GM12878 (cell line): ENCODE measurements around the gene DEUP1. TPM values are rescaled to one million over a fixed set of nuclear protein-coding genes. Genes with fewer than 3 reads are reported as not detected.

ENCODE experiments used
- ATAC-seq: fragments of 200-7000 bp; cut with Tn5 transposase; 3 replicates; pipeline ENCODE4 v1.9.1; 2020; ENCODE audit warnings: mild to moderate bottlenecking, moderate library complexity
- BruUV-seq: library from RNA; stranded (reverse); fragments of 400-500 nt; replicated peaks from 2 replicates; lab custom pipeline; 2021; lab: Mats Ljungman, UMichigan
- CTCF ChIA-PET: fragments of 300-600 bp; sonication (Branson Sonifier 250); formaldehyde crosslinking; extraction: SDS; loops from one replicate; lab custom pipeline; 2021; ENCODE audit warnings: inconsistent platforms; lab: Yijun Ruan, JAX
- POLR2A ChIA-PET: fragments of 350-600 bp; formaldehyde crosslinking; extraction: SDS; loops from one replicate; lab custom pipeline; 2021; ENCODE audit warnings: inconsistent platforms; lab: Charles Lee
- RAD21 ChIA-PET: fragments of 300-600 bp; sonication (Branson Sonifier 250); formaldehyde crosslinking; loops from one replicate; lab custom pipeline; 2023; ENCODE audit warnings: antibody characterized with exemption; ENCODE audit not compliant: unreplicated experiment; lab: Charles Lee
- SMC1A ChIA-PET: fragments of 300-600 bp; sonication (Branson Sonifier 250); formaldehyde crosslinking; loops from one replicate; lab custom pipeline; 2023; ENCODE audit not compliant: unreplicated experiment, uncharacterized antibody; lab: Charles Lee
- DNase-seq: peaks from one replicate; pipeline ENCODE4 v3.0.0-alpha.2; 2011; ENCODE audit warnings: low read depth, low spot score
- FAIRE-seq: peaks from 3 replicates; lab custom pipeline; 2011; peaks lifted over from hg19 to GRCh38; lab: Jason Lieb, UNC
- H2AFZ ChIP-seq: 2 replicates; pipeline ENCODE4 v1.6.0; 2011; ENCODE audit warnings: low read depth, low read length, control low read depth; ENCODE audit not compliant: control insufficient read depth
- H3K27ac ChIP-seq: 2 replicates; pipeline ENCODE4 v1.5.1; 2011; ENCODE audit warnings: control low read depth; ENCODE audit not compliant: control insufficient read depth, insufficient read depth
- H3K27me3 ChIP-seq, 2 experiments: replicated peaks in 1 of 2; 2 replicates each; pipeline versions ENCODE4 v1.6.0 to v1.6.1; 2011; ENCODE audit warnings: low read length in 1 of 2; ENCODE audit not compliant: control insufficient read depth in 2 of 2, insufficient read depth in 2 of 2
- H3K36me3 ChIP-seq, 2 experiments: 2 replicates each; pipeline ENCODE4 v1.5.1; 2011; ENCODE audit warnings: low read length in 1 of 2; ENCODE audit not compliant: control insufficient read depth in 2 of 2, insufficient read depth in 2 of 2
- H3K4me1 ChIP-seq: 2 replicates; pipeline ENCODE4 v1.6.1; 2011; ENCODE audit warnings: mild to moderate bottlenecking, low read length, moderate library complexity, mixed read lengths; ENCODE audit not compliant: control insufficient read depth, insufficient read depth
- H3K4me2 ChIP-seq: 2 replicates; pipeline ENCODE4 v1.6.0; 2011; ENCODE audit warnings: control low read depth; ENCODE audit not compliant: control insufficient read depth, insufficient read depth
- H3K4me3 ChIP-seq: fragments of 200-600 bp; sonication (generic); 2 replicates; pipeline ENCODE4 v1.5.1; 2016
- H3K79me2 ChIP-seq: 2 replicates; pipeline ENCODE4 v1.6.0; 2011; ENCODE audit warnings: low read length; ENCODE audit not compliant: control insufficient read depth, insufficient read depth
- H3K9ac ChIP-seq: 2 replicates; pipeline ENCODE4 v1.8.0; 2011; ENCODE audit warnings: low read length, control low read depth, mixed read lengths; ENCODE audit not compliant: control insufficient read depth, insufficient read depth
- H3K9me3 ChIP-seq: replicated peaks from 3 replicates; pipeline ENCODE4 v1.5.1; 2011; ENCODE audit warnings: mild to moderate bottlenecking, low read length; ENCODE audit not compliant: control insufficient read depth, insufficient read depth
- H4K20me1 ChIP-seq: 2 replicates; pipeline ENCODE4 v1.6.0; 2011; ENCODE audit not compliant: control insufficient read depth, insufficient read depth
- ASH2L ChIP-seq: fragments of 300-600, 200-600 bp; sonication (generic); IDR thresholded peaks from 2 replicates; pipeline ENCODE4 v1.6.1; 2017; ENCODE audit warnings: low read depth, mild to moderate bottlenecking, borderline replicate concordance
- JUND ChIP-seq: IDR thresholded peaks from 2 replicates; pipeline ENCODE4 v1.6.1; 2012; ENCODE audit warnings: low read depth, mild to moderate bottlenecking, low read length, improper control_type of control experiment, moderate library complexity
- MYB ChIP-seq: fragments of 150-350 bp; IDR thresholded peaks from 2 replicates; pipeline ENCODE4 v1.6.1; 2014; ENCODE audit warnings: mild to moderate bottlenecking, low read depth, low read length, borderline replicate concordance
- NFIC ChIP-seq: IDR thresholded peaks from 2 replicates; pipeline ENCODE4 v1.6.1; 2012; ENCODE audit warnings: low read depth, mild to moderate bottlenecking, inconsistent platforms, low read length, moderate library complexity
- POU2F2 ChIP-seq: IDR thresholded peaks from 3 replicates; pipeline ENCODE4 v1.6.1; 2011; ENCODE audit warnings: low read depth, mild to moderate bottlenecking, low read length, borderline replicate concordance
- SIN3A ChIP-seq: IDR thresholded peaks from 2 replicates; pipeline ENCODE4 v1.6.1; 2012; ENCODE audit warnings: low read depth, low read length, improper control_type of control experiment
- SIX5 ChIP-seq: IDR thresholded peaks from 2 replicates; pipeline ENCODE4 v1.6.1; 2011; ENCODE audit warnings: mild to moderate bottlenecking, low read depth, low read length, moderate library complexity; ENCODE audit not compliant: severe bottlenecking
- SMAD1 ChIP-seq: fragments of 450-650 bp; IDR thresholded peaks from 2 replicates; pipeline ENCODE4 v1.6.1; 2018; ENCODE audit warnings: mild to moderate bottlenecking, low read depth; ENCODE audit not compliant: partially characterized antibody
- SPI1 ChIP-seq: IDR thresholded peaks from 2 replicates; pipeline ENCODE4 v1.6.1; 2011; ENCODE audit warnings: low read depth, mild to moderate bottlenecking, low read length, moderate library complexity, borderline replicate concordance; ENCODE audit not compliant: insufficient read depth
- WRNIP1 ChIP-seq: IDR thresholded peaks from 2 replicates; pipeline ENCODE4 v1.6.1; 2011; ENCODE audit warnings: low read depth, low read length, improper control_type of control experiment, borderline replicate concordance
- WGBS: methylation state at CpG from one replicate; pipeline ENCODE4 v1.1.6; 2016; ENCODE audit warnings: low lambda C conversion rate; ENCODE audit not compliant: insufficient replicate concordance, insufficient coverage; ENCODE audit errors: missing lambda C conversion rate; 5-methylcytosine and 5-hydroxymethylcytosine counted together
- in situ Hi-C: fragments of 300-500 bp; cut with MboI; formaldehyde crosslinking; loops from 9 replicates; pipeline ENCODE4 v1.14.3; 2018; ENCODE audit warnings: mixed read lengths
- intact Hi-C: fragments of 100-400 bp; cut with micrococcal nuclease; formaldehyde crosslinking; loops from one replicate; pipeline ENCODE4 v1.14.2; 2022; ENCODE audit not compliant: unreplicated experiment
- polyA plus RNA-seq, 11 experiments: library from polyadenylated mRNA; depleted of rRNA in 4 of 11; unstranded in 6 of 11; stranded (reverse) in 5 of 11; fragments of >200 nt; fragmentation: Nextera tagmentation in 4 of 11; fragmentation: Illumina TruSeq in 1 of 11; extraction: Ambion mirVana in 4 of 11; extraction: Trizol in 1 of 11; gene quantifications; 1 replicate in 1 of 11; 2 replicates in 10 of 11; pipeline versions ENCODE4 v1.2.1 to v1.2.3, GENCODE V29; 2011 to 2016; ENCODE audit warnings: inconsistent platforms in 2 of 11, missing spikeins in 2 of 11, low read depth in 1 of 11
- total RNA-seq, 4 experiments: library from RNA; depleted of rRNA in 3 of 4; stranded (reverse); fragments of >200 nt in 3 of 4; fragmentation: Illumina TruSeq in 1 of 4; extraction: Trizol in 1 of 4; gene quantifications; 2 replicates each; pipeline versions ENCODE4 v1.2.1 to v1.2.3, GENCODE V29; 2013 to 2021
- TF ChIP-seq, protein P1 (sequence below): fragments of 450-650 bp; conservative IDR thresholded peaks from 2 replicates; pipeline ENCODE4 v1.6.1; 2017; ENCODE audit warnings: mild to moderate bottlenecking, moderate library complexity
- TF ChIP-seq, protein P2 (sequence below): fragments of 450-650 bp; IDR thresholded peaks from 2 replicates; pipeline ENCODE4 v1.6.1; 2016; ENCODE audit warnings: mild to moderate bottlenecking

Gene DEUP1
- total and polyA plus RNA-seq, 10 of the 15 experiments (the other 5 are each of a cell fraction or from before 2014, with no cell fraction given) = 0.12 TPM; not detected in 9

DNA sequence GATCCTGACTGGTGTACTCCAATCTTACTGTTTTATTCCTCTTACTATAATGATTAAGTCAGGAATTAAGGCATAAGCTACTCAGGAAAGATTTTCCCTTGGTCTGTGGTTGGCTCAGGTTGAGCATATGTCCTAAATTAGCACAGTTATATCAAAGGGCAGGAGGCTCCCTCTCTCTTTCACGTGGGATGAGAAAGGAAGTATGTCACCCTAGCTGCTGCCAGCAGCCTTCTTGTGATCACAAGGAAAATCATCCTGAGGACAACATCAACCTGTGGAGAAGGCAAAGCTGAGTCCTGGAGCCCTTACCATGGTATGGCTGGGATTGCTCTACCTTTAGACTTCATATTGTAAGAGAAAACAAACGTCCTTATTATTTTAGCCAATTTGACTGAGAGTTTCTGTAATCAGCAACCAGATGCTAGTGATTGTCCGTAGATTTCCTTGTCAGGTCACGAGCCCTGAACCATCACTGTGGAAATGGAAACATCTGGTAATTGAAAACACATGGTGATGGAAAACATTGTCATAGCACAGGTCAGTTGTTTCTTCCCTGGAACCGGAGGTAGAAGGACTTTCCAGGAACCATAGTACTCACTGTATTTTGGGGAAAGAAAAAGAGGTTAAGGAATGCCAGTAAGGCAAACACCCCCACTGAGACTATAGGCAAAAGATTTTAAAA, 40.6 kb upstream of the DEUP1 start:
- no TSS peak for BruUV-seq
- Histone ChIP-seq H3K27me3 (no peaks in the 10 kb centered on the region), H2AFZ (no peak overlapping the region), H3K4me1 (peaks cover 16% of the 10 kb centered on the region), H3K9me3 (no peaks in the 10 kb centered on the region; the same call in 2 of the 3 replicates), H4K20me1 (no peaks in the 10 kb centered on the region), H3K4me3 (no peak overlapping the region), H3K9ac (no peak overlapping the region), H3K4me2 (no peak overlapping the region), H3K36me3 (no peaks in the 10 kb centered on the region), H3K79me2 (no peaks in the 10 kb centered on the region), H3K27ac (no peak overlapping the region)
- RAD21 ChIA-PET = no interaction called here
- intact Hi-C loops = loop anchor here (5.0 kb wide), 1 partner anchor 252 kb away; the partner anchor contains the start of gene SMCO4
- POLR2A ChIA-PET = no interaction called here
- 38% methylated on average over 5 of the region's 5 CpGs for WGBS
- SMC1A ChIA-PET = no interaction called here
- DNase-seq = no peak
- no peak for FAIRE-seq
- CTCF ChIA-PET = no interaction called here
- in situ Hi-C loops = no loop called here
- no peak for ATAC-seq
- TF ChIP-seq POU2F2 (no peak), SIX5 (no peak), SMAD1 (no peak), SPI1 (no peak), SIN3A (no peak), NFIC (no peak), JUND (no peak), WRNIP1 (no peak), MYB (no peak), ASH2L (no peak)
- TF ChIP-seq, protein P1, sequence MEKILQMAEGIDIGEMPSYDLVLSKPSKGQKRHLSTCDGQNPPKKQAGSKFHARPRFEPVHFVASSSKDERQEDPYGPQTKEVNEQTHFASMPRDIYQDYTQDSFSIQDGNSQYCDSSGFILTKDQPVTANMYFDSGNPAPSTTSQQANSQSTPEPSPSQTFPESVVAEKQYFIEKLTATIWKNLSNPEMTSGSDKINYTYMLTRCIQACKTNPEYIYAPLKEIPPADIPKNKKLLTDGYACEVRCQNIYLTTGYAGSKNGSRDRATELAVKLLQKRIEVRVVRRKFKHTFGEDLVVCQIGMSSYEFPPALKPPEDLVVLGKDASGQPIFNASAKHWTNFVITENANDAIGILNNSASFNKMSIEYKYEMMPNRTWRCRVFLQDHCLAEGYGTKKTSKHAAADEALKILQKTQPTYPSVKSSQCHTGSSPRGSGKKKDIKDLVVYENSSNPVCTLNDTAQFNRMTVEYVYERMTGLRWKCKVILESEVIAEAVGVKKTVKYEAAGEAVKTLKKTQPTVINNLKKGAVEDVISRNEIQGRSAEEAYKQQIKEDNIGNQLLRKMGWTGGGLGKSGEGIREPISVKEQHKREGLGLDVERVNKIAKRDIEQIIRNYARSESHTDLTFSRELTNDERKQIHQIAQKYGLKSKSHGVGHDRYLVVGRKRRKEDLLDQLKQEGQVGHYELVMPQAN = no peak
- TF ChIP-seq, protein P2, sequence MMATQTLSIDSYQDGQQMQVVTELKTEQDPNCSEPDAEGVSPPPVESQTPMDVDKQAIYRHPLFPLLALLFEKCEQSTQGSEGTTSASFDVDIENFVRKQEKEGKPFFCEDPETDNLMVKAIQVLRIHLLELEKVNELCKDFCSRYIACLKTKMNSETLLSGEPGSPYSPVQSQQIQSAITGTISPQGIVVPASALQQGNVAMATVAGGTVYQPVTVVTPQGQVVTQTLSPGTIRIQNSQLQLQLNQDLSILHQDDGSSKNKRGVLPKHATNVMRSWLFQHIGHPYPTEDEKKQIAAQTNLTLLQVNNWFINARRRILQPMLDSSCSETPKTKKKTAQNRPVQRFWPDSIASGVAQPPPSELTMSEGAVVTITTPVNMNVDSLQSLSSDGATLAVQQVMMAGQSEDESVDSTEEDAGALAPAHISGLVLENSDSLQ = no peak
